ENCODE results near the gene UIMC1.

UIMC1 gene

DNA sequence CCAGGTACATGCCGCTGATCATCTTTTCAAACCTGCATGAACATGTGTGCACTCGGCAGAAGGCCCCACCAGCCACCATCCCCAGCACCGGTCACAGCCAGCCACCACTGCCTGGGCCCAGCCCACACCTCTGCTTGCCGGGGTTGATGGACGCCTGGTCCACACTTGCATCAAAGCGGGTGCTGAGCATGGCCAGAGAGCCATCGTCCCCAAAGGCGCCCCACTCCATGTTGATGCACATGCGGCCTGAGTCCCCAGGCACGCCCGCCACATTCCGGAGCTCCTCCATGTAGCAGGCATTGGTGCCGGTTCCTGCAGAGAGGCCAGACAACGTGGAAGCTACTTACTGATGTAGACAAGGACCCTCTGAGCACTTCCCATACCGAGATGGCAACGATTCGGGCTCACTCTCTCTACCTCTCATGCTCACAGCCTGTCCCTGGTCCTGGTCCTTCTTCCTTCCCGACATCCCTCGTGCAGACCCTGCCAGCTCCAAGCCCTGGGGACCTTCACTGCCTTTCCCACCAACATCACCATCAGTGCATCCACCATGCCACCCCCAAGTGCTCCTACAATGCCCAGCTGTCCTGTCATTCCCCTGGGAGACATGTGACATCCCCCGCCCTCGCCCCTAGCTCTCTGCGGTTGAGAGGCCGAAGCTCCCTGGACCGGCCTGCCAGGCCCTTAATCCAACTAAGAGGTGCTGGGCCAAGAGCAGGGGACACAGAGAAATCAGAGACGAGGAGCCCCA, 124.6 kb downstream of the UIMC1 start:
- Mint-ChIP-seq H3K36me3 (no peaks in the 10 kb centered on the region), H3K27ac (no peak overlapping the region), H3K4me3 (no peak overlapping the region), H3K9me3 (ENCODE audit: low read depth) (no peaks in the 10 kb centered on the region), H3K4me1 (ENCODE audit: low read depth) (no peaks in the 10 kb centered on the region), H3K27me3 (no peaks in the 10 kb centered on the region)

DNA sequence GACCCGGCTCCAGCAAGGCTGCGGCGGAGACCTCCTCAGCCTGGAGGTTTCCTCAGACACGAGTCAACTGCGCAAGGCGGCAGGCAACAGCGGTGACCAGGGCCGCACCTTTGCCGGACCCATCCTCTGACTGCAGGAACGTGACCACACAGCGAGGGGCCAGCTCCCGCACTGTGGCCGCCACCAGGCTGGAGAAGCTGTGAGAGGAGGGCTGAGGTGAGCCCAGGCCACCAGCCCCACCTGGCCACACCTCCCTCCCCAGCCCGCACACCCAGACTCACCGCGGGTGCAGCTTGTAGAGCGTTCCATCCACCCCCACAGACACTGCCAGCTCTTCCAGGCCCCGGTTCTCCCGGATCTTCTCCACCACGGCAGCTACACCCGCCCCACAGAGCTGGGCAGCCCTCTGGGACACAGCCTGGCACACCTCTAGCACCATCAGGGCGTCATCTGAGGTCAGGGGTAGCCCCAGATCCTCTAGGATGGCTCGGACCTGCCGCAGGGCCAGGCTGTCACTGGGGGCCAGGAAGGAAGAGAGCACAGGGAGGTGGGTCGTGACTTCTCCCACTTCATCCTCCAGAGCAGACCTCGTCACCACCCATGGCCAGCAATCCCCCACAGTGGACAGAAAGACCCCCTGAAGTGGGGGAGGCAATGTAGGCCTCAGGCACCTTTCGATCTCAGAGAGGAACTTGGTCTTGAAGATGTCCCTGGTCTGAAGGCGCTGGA, 125.4 kb downstream of the UIMC1 start:
- Mint-ChIP-seq H3K36me3 (no peaks in the 10 kb centered on the region), H3K4me3 (no peak overlapping the region), H3K4me1 (ENCODE audit: low read depth) (peaks cover 2% of the 10 kb centered on the region), H3K27ac (no peak overlapping the region), H3K9me3 (ENCODE audit: low read depth) (no peaks in the 10 kb centered on the region), H3K27me3 (peaks cover 2% of the 10 kb centered on the region)

DNA sequence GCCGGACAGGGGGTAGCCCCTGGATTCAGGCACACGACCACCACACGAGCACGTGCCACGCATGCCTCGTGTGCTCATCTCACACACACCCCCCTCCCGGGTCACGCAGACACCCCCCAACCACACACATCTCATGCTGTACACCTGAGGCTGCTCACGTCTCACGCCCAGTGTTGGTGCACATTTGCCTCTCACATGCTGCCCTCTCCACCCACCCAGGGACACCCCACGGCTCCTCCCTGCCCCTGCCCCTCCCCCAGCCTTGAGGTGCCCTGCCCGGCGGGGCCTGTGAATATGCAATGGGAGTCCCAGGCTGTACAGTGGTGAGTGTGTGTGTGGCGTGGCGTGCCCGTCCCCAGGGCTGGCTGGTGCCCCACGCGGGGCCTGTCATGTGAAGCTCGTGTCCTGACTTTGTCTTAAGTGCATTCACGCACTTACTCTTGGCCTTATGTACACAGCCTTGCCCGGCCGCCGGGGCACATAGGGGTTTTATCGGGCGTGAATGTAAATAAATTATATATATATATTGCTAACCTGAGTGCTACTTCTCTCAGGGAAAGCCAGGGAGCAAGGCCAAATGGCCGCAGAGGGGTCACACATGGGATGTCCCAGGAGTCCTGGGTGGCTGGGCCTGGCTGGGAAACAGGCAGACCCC, 126.1 kb downstream of the UIMC1 start:
- H3K36me3 Mint-ChIP-seq, result no peaks in the 10 kb centered on the region
- H3K4me1 Mint-ChIP-seq (ENCODE audit: low read depth), result peaks cover 9% of the 10 kb centered on the region
- H3K4me3 Mint-ChIP-seq, result no peak overlapping the region
- peaks cover 9% of the 10 kb centered on the region for H3K27me3 Mint-ChIP-seq
- H3K9me3 Mint-ChIP-seq (ENCODE audit: low read depth), result no peaks in the 10 kb centered on the region
- no peak overlapping the region for H3K27ac Mint-ChIP-seq

DNA sequence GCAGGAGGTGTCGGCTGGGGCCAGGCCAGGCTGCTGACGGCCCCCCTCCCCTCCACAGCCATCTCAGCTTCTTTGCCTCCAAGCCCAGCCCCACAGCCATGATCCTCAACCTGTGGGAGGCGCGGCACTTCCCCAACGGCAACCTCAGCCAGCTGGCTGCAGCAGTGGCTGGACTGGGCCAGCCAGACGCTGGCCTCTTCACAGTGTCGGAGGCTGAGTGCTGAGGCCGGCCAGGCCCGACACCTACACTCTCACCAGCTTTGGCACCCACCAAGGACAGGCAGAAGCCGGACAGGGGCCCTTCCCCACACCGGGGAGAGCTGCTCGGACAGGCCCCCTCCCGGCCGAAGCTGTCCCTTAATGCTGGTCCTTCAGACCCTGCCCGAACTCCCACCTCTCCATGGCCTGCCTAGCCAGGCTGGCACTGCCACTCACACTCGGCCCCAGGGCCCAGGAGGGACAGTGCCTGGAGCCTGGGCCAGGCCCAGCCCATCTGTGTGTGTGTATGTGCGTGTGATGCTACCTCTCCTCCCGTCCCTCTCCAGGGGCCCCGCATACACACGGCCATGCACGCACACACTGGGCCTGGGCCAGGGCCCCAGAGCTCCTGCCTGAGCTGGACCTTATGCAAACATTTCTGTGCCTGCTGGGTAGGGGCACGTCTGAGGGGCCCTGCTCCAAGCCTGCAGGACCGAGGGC, 126.8 kb downstream of the UIMC1 start:
- no peaks in the 10 kb centered on the region for H3K36me3 Mint-ChIP-seq
- H3K9me3 Mint-ChIP-seq (ENCODE audit: low read depth), result no peaks in the 10 kb centered on the region
- H3K27me3 Mint-ChIP-seq, result peaks cover 15% of the 10 kb centered on the region
- H3K27ac Mint-ChIP-seq, result no peak overlapping the region
- H3K4me1 Mint-ChIP-seq (ENCODE audit: low read depth), result peaks cover 11% of the 10 kb centered on the region
- no peak overlapping the region for H3K4me3 Mint-ChIP-seq

DNA sequence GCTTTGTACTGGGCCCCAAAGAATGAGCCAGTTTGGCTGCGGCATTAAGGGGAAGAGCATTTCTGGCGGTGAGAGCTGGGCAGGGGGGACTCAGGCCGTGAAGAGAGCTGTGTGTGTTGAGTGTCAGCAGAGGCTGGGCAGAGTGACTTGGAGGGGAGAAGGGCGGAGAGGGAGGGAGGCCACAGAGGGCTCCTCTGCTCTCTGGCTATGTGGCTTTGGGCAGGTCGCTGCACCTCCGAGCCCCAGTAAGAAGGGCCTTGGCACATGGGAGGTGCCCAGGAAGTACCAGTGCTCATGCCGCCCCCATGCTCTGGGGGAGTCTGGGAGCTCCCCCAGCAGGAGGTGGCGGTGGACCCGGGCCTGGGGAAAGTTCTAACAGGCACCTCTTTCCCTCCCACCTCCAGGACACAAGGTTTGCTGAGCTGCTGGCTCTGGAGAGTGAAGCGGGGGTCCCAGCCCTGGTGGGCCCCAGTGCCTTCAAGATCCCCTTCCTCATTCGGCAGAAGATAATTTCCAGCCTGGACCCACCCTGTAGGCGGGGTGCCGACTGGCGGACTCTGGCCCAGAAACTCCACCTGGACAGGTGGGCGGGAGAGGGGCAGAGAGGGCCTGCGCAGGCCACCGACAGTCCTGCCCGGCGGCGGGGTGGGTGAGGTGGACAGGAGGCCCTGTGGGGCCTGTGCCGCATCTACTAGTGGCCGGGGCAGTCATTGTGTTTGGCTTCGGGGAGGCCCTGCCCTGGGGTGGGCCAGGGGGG, 127.5 kb downstream of the UIMC1 start:
- no peaks in the 10 kb centered on the region for H3K9me3 Mint-ChIP-seq (ENCODE audit: low read depth)
- no peak overlapping the region for H3K27ac Mint-ChIP-seq
- no peak overlapping the region for H3K4me3 Mint-ChIP-seq
- H3K4me1 Mint-ChIP-seq (ENCODE audit: low read depth), result peaks cover 11% of the 10 kb centered on the region
- peaks cover 16% of the 10 kb centered on the region for H3K27me3 Mint-ChIP-seq
- H3K36me3 Mint-ChIP-seq, result no peaks in the 10 kb centered on the region

DNA sequence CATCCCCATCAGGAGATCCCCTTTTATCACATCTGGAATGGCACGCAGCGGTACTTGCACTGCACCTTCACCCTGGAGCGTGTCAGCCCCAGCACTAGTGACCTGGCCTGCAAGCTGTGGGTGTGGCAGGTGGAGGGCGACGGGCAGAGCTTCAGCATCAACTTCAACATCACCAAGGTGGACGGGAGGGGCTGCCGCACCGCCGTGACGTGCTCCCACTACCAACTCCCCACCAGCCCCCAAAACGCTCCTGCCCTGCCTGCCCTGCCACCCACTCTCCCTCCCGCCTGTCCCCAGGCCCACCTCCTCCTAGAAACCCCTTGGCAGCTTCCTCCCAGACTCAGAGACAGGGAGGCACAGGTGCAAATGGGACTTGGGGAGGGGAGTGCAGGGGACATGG, 128.1 kb downstream of the UIMC1 start:
- Mint-ChIP-seq H3K4me1 (ENCODE audit: low read depth) (peaks cover 11% of the 10 kb centered on the region), H3K27ac (no peak overlapping the region), H3K36me3 (no peaks in the 10 kb centered on the region), H3K4me3 (no peak overlapping the region), H3K27me3 (peaks cover 16% of the 10 kb centered on the region), H3K9me3 (ENCODE audit: low read depth) (no peaks in the 10 kb centered on the region)

DNA sequence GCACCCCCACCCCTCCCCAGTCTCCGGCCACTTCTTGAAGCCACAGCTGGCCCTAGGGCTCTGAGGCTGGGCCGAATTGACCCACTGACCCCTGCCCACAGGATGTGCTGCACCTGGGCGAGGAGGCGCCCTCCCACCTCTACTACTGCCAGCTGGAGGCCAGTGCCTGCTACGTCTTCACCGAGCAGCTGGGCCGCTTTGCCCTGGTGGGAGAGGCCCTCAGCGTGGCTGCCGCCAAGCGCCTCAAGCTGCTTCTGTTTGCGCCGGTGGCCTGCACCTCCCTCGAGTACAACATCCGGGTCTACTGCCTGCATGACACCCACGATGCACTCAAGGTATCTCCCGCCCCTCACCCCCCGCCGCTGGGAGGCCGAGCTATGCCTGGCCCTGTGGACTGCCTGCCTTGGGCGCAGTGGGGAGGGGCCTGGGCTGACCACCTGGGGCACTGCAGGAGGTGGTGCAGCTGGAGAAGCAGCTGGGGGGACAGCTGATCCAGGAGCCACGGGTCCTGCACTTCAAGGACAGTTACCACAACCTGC, 128.7 kb downstream of the UIMC1 start:
- Mint-ChIP-seq H3K36me3 (no peaks in the 10 kb centered on the region), H3K27me3 (peaks cover 16% of the 10 kb centered on the region), H3K4me3 (no peak overlapping the region), H3K27ac (no peak overlapping the region), H3K4me1 (ENCODE audit: low read depth) (peaks cover 13% of the 10 kb centered on the region), H3K9me3 (ENCODE audit: low read depth) (no peaks in the 10 kb centered on the region)

DNA sequence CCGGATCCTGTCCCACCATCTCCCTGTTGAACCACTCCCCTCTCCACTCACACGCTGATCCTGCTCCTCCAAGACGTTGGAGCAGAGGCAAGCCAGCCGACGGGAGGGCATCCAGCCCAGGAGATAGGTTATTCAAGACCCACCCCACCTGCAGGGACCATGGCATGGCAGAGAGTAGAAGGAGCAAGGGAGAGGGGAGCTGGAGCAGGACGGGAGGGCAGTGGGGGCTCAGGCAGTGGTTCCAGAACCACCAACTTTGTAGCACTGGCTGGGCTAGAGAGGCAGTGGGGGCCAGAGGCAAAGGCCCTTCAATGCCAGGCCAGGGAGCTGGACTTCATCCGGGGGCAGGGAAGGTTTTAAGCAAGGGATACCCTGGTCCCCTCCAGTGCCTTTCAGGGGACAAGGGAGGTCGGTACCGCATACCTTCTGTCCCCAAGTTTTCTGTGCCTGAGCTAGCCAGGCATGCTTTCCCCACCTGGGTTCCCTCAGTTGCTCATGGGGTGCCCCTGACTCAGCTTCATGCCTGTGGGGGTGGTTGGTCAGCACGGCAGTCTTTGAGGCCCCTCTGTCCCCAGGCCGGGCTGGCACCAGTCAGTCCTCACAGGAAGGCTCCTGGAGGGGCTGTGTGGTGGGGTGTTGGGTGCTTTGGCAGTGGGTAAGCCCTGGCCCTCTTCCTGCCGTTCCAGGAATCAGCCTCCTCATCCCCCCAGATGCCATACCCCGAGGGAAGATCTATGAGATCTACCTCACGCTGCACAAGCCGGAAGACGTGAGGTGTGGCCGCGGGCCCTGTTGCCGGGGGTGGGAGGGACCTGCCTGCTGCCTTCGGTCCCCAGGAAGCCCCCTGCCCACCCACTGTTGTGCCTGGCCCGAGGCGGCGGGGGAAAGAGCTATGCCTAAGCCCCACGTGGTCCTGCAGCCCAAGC, 129.8 kb downstream of the UIMC1 start:
- Mint-ChIP-seq H3K9me3 (ENCODE audit: low read depth) (no peaks in the 10 kb centered on the region), H3K27me3 (peaks cover 16% of the 10 kb centered on the region), H3K27ac (no peak overlapping the region), H3K4me1 (ENCODE audit: low read depth) (peaks cover 13% of the 10 kb centered on the region), H3K36me3 (no peaks in the 10 kb centered on the region), H3K4me3 (no peak overlapping the region)

DNA sequence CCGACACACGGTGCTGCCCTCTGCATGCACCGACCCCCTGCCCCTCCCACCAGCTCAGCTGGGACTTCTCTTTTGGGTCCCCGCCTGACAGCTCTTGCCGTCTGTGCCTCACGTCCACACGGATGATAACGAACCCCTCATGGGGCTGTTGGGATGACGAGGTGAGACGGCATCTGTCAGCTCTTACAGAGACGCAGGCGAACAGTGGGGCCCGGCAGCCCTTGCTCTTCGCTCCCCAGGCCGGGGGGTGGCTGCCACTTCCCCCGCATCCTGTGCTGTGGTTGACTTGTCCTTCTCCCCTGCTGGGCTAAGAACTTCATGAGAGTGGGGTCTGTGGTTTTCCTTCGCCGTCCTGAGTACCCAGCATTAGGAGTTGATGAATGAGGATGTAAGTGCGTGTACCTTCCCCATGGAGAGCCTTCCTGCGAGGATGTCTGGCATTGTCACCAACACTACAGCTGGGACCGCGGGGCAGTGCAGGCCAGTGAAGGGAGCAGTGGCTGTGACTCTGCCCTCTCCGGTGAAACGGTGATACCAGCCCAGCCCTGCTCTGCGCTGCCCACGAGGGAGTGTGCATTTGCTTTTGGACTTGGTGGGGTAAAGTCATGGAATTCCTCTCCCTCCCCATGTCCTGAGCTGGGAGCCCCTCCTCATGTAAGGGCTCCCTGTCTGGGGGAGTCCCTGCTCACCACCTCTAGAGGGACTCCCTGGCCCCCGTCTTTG, 130.6 kb downstream of the UIMC1 start:
- Mint-ChIP-seq H3K36me3 (no peaks in the 10 kb centered on the region), H3K4me3 (no peak overlapping the region), H3K27me3 (peaks cover 16% of the 10 kb centered on the region), H3K27ac (no peak overlapping the region), H3K9me3 (ENCODE audit: low read depth) (no peaks in the 10 kb centered on the region), H3K4me1 (ENCODE audit: low read depth) (peaks cover 13% of the 10 kb centered on the region)

DNA sequence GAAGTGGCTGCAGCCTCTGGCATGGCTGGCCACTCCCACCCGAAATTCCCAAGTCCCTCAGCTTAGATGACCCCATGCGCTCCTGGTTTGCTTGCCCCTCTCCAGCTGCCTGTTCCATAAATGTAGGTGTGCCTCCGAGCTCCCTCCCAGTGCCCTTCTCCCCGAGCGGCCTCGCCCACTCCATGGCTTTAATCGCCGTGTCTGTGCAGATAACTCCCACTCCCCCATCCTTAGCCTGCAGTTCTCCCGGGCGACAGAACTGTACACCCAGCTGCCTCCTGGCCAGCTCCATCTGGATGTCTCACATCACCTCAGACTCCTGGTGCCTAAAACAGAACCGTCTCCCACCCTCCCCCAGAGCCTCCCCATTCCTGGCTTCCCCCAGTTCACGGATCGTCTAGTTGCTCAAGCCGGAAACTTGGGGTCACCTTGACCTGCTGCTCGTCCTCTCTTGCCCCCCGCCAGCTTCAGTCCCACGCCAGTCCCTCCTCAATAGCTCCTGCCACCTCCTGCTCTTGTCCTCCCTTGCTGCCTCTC, 131.5 kb downstream of the UIMC1 start:
- Mint-ChIP-seq H3K36me3 (no peaks in the 10 kb centered on the region), H3K4me1 (ENCODE audit: low read depth) (peaks cover 14% of the 10 kb centered on the region), H3K4me3 (no peak overlapping the region), H3K27ac (no peak overlapping the region), H3K9me3 (ENCODE audit: low read depth) (no peaks in the 10 kb centered on the region), H3K27me3 (peaks cover 16% of the 10 kb centered on the region)

DNA sequence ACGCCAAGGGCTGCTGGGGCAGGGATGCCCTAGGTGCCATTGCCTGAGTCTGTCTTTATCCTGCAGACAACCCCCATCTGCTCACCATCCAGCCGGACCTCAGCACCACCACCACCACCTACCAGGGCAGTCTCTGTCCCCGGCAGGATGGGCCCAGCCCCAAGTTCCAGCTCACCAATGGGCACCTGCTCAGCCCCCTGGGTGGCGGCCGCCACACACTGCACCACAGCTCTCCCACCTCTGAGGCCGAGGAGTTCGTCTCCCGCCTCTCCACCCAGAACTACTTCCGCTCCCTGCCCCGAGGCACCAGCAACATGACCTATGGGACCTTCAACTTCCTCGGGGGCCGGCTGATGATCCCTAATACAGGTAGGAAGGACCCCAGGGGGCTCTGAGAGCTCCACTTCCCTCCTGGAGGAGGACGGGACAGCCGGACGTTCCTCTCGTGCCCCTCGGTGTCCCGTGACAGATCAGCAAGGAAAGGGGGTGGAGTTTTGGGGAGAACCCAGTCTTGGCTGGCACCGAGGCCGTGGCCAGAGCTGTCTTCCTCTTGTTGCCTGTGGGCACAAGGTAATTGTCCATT, 132.3 kb downstream of the UIMC1 start:
- Mint-ChIP-seq H3K27me3 (peaks cover 16% of the 10 kb centered on the region), H3K36me3 (no peaks in the 10 kb centered on the region), H3K4me1 (ENCODE audit: low read depth) (peaks cover 14% of the 10 kb centered on the region), H3K9me3 (ENCODE audit: low read depth) (no peaks in the 10 kb centered on the region), H3K4me3 (no peak overlapping the region), H3K27ac (no peak overlapping the region)

DNA sequence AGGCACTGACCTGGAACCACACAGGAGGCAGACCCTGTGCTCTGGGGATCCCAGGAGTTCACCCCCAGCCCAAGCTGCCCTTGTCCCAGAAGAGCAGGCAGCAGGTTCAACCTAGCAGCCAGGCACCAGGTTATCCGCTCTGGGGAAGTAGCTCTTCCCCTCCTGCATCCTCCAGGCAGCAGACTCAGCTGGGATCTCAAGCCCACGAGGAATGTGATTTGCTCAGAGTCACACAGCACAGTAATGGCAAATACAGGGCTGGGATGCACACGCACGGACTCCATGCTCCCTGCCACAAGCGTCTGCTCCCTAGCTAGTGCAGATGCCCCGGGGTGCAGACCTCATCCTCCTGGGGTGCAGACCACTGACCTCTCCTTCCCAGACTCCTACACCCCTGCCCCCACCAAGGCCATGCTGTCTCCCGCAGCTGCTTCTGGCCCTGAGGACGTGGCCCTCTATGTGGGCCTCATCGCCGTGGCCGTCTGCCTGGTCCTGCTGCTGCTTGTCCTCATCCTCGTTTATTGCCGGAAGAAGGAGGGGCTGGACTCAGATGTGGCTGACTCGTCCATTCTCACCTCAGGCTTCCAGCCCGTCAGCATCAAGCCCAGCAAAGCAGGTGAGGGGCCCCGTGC, 132.9 kb downstream of the UIMC1 start:
- H3K27ac Mint-ChIP-seq, result no peak overlapping the region
- H3K4me3 Mint-ChIP-seq, result no peak overlapping the region
- peaks cover 14% of the 10 kb centered on the region for H3K4me1 Mint-ChIP-seq (ENCODE audit: low read depth)

More for the DNA sequence above, 132.9 kb downstream of the UIMC1 start:
- Mint-ChIP-seq H3K36me3 (no peaks in the 10 kb centered on the region), H3K27me3 (peaks cover 16% of the 10 kb centered on the region), H3K9me3 (ENCODE audit: low read depth) (no peaks in the 10 kb centered on the region)

Measured in activated naive CD8-positive, alpha-beta T cell (primary cell).